Mammary epithelial cell (primary cell): ENCODE results near the gene FARP1.

Experiments used
- EZH2 ChIP-seq: IDR thresholded peaks from 2 replicates; pipeline ENCODE4 v1.6.1; 2012; ENCODE audit warnings: low read length, inconsistent platforms, borderline replicate concordance
- TF ChIP-seq, protein P1 (sequence below), 2 donors: IDR thresholded peaks in 1 of 2; conservative IDR thresholded peaks in 1 of 2; 2 replicates each; pipeline ENCODE4 v1.5.1; 2011 to 2012; ENCODE audit warnings: inconsistent platforms in 2 of 2, low read length in 2 of 2, mild to moderate bottlenecking in 2 of 2, control low read depth in 1 of 2, low read depth in 1 of 2; ENCODE audit not compliant: insufficient read depth in 1 of 2; ENCODE audit errors: extremely low read depth in 1 of 2

DNA sequence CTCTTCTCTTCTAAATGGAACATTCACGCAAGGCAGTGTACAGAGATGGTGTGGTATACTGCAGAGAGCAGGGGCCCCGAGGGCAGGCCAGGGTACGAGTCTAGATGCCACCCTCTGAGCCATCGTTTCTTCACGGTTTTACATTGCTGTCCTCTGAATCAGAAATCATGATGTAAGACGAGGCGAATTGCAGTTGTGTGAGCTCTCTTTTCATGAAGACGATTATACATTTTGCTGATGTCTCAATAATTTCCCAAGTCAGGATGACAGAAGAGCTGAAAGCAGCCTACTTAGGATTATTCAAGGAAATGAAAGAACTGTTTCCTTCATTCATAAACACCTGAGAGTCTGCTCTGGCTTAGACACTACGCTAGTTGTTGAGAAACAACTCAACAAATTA, 127.9 kb downstream of the FARP1 start:
- TF ChIP-seq, protein P1, sequence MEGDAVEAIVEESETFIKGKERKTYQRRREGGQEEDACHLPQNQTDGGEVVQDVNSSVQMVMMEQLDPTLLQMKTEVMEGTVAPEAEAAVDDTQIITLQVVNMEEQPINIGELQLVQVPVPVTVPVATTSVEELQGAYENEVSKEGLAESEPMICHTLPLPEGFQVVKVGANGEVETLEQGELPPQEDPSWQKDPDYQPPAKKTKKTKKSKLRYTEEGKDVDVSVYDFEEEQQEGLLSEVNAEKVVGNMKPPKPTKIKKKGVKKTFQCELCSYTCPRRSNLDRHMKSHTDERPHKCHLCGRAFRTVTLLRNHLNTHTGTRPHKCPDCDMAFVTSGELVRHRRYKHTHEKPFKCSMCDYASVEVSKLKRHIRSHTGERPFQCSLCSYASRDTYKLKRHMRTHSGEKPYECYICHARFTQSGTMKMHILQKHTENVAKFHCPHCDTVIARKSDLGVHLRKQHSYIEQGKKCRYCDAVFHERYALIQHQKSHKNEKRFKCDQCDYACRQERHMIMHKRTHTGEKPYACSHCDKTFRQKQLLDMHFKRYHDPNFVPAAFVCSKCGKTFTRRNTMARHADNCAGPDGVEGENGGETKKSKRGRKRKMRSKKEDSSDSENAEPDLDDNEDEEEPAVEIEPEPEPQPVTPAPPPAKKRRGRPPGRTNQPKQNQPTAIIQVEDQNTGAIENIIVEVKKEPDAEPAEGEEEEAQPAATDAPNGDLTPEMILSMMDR (conservative IDR thresholded peaks at IDR 0.05 in 1 of 2, IDR thresholded peaks at IDR 0.05 in 1 of 2; ENCODE audit: extremely low read depth in 1 of 2, insufficient read depth in 1 of 2, low read depth in 1 of 2, low read length in 2 of 2) = no peak
- no peak for TF ChIP-seq EZH2
